Measurements from ENCODE around the gene PRM2.

DNA sequence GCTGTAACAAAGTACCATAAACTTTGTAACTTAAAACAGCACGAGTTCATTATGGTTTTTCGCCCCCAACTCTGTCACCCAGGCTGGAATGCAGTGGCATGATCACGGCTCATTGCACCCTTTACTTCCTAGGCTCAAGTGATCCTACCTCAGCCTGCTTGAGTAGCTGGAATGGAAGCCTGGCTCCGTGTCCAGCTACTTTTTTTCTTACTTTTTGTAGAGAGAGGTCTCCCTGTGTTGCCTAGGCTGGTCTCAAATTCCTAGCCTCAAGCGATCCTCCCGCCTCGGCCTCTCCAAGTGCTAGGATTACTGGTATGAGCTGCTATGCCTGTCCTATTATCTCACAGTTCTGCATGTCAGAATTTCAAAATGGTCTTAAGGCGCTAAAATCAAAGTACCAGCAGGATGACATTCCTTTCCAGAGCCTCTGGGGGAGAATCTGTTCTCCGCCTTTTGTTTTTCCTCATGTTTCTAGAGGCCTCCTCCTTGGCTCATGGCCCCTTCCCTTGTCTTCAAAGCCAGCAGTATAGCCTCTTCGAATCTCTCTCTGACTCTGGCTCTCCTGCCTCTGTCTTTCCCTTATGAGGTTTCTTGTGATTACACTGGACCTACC, 14.9 kb upstream of the PRM2 start:
- TF ChIP-seq POLR2AphosphoS5 (IDR thresholded peaks at IDR 0.05; ENCODE audit: low read depth, low read length), result no peak
- TF ChIP-seq, protein P1, sequence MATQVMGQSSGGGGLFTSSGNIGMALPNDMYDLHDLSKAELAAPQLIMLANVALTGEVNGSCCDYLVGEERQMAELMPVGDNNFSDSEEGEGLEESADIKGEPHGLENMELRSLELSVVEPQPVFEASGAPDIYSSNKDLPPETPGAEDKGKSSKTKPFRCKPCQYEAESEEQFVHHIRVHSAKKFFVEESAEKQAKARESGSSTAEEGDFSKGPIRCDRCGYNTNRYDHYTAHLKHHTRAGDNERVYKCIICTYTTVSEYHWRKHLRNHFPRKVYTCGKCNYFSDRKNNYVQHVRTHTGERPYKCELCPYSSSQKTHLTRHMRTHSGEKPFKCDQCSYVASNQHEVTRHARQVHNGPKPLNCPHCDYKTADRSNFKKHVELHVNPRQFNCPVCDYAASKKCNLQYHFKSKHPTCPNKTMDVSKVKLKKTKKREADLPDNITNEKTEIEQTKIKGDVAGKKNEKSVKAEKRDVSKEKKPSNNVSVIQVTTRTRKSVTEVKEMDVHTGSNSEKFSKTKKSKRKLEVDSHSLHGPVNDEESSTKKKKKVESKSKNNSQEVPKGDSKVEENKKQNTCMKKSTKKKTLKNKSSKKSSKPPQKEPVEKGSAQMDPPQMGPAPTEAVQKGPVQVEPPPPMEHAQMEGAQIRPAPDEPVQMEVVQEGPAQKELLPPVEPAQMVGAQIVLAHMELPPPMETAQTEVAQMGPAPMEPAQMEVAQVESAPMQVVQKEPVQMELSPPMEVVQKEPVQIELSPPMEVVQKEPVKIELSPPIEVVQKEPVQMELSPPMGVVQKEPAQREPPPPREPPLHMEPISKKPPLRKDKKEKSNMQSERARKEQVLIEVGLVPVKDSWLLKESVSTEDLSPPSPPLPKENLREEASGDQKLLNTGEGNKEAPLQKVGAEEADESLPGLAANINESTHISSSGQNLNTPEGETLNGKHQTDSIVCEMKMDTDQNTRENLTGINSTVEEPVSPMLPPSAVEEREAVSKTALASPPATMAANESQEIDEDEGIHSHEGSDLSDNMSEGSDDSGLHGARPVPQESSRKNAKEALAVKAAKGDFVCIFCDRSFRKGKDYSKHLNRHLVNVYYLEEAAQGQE (IDR thresholded peaks at IDR 0.05; ENCODE audit: insufficient read depth in 1 of 2, low read depth in 2 of 2, low read length in 2 of 2), result no peak
- no peak for TF ChIP-seq TAF1 (IDR thresholded peaks at IDR 0.05; ENCODE audit: borderline replicate concordance, insufficient read depth, low read length)
- TF ChIP-seq SIN3A (IDR thresholded peaks at IDR 0.05; ENCODE audit: borderline replicate concordance, insufficient read depth, low read length), result no peak
- TF ChIP-seq FOXP2 (optimal IDR thresholded peaks at IDR 0.05; ENCODE audit: borderline replicate concordance, extremely low read depth, extremely low read length, insufficient read depth), result no peak

Data from PFSK-1 (cell line).